WI38 (cell line): ENCODE results near the gene AGAP1.

ENCODE experiments used
- H3K4me3 ChIP-seq: 2 replicates; pipeline ENCODE4 v1.5.1; 2011; ENCODE audit warnings: low read depth, mild to moderate bottlenecking, control low read depth, low read length
- CTCF ChIP-seq: IDR thresholded peaks from 2 replicates; pipeline ENCODE4 v1.5.1; 2012; ENCODE audit warnings: low read depth, mild to moderate bottlenecking, control low read depth, low read length

The AGAP1 gene

GRCh38 chr2:235497096-235497495, 3.3 kb downstream of the AGAP1 start:
- H3K4me3 ChIP-seq = no peak overlapping the region
- TF ChIP-seq CTCF = no peak

- H3K4me3 ChIP-seq = no peak overlapping the region
- no peak for TF ChIP-seq CTCF
Observed at GRCh38 chr2:235498541-235498940, 4.7 kb downstream of the AGAP1 start.

GRCh38 chr2:235498946-235499812, 5.3 kb downstream of the AGAP1 start:
- no peak for TF ChIP-seq CTCF
- no peak overlapping the region for H3K4me3 ChIP-seq

- H3K4me3 ChIP-seq = no peak overlapping the region
- TF ChIP-seq CTCF = no peak
Observed at GRCh38 chr2:235500110-235500760, 6.4 kb downstream of the AGAP1 start.

- no peak for TF ChIP-seq CTCF
- H3K4me3 ChIP-seq = peak overlapping the region; percentile 40
Observed at GRCh38 chr2:235500761-235501672, 7.2 kb downstream of the AGAP1 start.

GRCh38 chr2:235501673-235502031, 7.8 kb downstream of the AGAP1 start:
- H3K4me3 ChIP-seq = peak overlapping the region; percentile 40
- no peak for TF ChIP-seq CTCF

- no peak for TF ChIP-seq CTCF
Observed at GRCh38 chr2:235502336-235502735, 8.5 kb downstream of the AGAP1 start.

More at GRCh38 chr2:235502336-235502735, 8.5 kb downstream of the AGAP1 start:
- no peak overlapping the region for H3K4me3 ChIP-seq
